Heart left ventricle (tissue), 13 donors: ENCODE results near the gene MED25.

Experiments used
- CTCF ChIP-seq, 12 donors: fragments of 200-600 bp; sonication (generic) in 4 of 12; IDR thresholded peaks; one replicate each; pipeline versions ENCODE4 v1.5.0 to v1.8.0; 2018 to 2022; ENCODE audit warnings: antibody characterized with exemption in 12 of 12, mild to moderate bottlenecking in 5 of 12
- POLR2A ChIP-seq, 2 donors: fragments of 450-650 bp; IDR thresholded peaks; one replicate each; pipeline ENCODE4 v1.6.1; 2017; ENCODE audit warnings: antibody characterized with exemption in 2 of 2, mild to moderate bottlenecking in 2 of 2, moderate library complexity in 2 of 2
- donor health status: ischemic (EF 13 %, LVEDD 7.1; RV severe dilation, severe dysfunction).
- donor health status: DM: no; HTN: yes; CAD: no.
- donor health status: DM: no; HTN: no; CAD: no.
- donor health status: ischemic (EF 25% LVEDD 6.9; RV normal size, moderate dysfunction).
- donor health status: ischemic (EF 25% LVEDD 5.7; RV mildly dilated, moderate dysfunction).
- donor health status: ischemic (EF 35%, LVEDD 5.7; RV mildly dilated, moderate dysfunction).
- donor health status: nonischemic (EF 11% LVEDD 7.7; RV severe dilation, severe dysfunction).
- donor health status: DM: yes; HTN: yes; CAD: no.
- donor health status: PGD.
- donor health status: ischemic (EF 29% LVEDD 5.4; RV normal size, mild dysfunction).
- donor health status: nonischemic (EF 23%, LVEDD 6.1; RV moderate dilation, normal function).

DNA sequence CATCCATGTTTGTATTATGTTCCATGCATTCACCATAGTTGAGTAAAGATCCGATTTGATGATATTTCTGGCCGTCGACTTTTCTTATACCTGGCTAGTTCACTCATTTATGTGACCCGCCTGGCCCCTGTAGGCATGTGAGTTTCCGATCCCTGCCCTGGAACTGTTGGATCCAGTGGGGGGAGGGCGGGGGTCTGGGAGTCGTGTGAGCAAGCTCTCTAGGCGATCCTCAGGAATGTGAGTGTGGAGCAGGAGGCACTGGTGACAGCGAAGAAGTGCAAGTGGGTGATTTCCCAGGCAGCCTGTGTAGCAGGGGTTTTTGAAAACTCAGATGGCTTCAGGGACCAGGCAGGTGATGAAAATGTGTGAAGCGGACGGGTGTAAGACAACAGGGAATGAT, 22.2 kb downstream of the MED25 start:
- no peak for TF ChIP-seq CTCF (IDR thresholded peaks at IDR 0.05)
- no peak for TF ChIP-seq POLR2A (IDR thresholded peaks at IDR 0.05)
